HepG2 (cell line): Measurements from ENCODE around the gene TMEM187. TPM values are rescaled to one million over a fixed set of nuclear protein-coding genes. Genes with fewer than 3 reads are reported as not detected.

Source experiments
- ATF1 ChIP-seq: IDR thresholded peaks from 2 replicates; pipeline ENCODE4 v1.6.1; 2016; ENCODE audit warnings: mild to moderate bottlenecking, control low read depth
- DR1 ChIP-seq: sonication (generic); formaldehyde crosslinking; IDR thresholded peaks from 2 replicates; pipeline ENCODE4 v1.8.0; 2021; ENCODE audit warnings: mild to moderate bottlenecking, missing genetic modification reagents, inconsistent platforms
- ESRRA ChIP-seq: sonication (generic); formaldehyde crosslinking; IDR thresholded peaks from 2 replicates; pipeline ENCODE4 v1.5.1; 2020; ENCODE audit warnings: mild to moderate bottlenecking, low read depth, missing genetic modification reagents
- FOXP1 ChIP-seq, 2 experiments: fragments of 450-650 bp in 1 of 2; IDR thresholded peaks; 2 replicates each; pipeline ENCODE4 v1.6.1; 2017 to 2018; ENCODE audit warnings: antibody characterized with exemption in 1 of 2
- LCORL ChIP-seq, 2 experiments: fragments of 450-650 bp in 1 of 2; sonication (generic) in 1 of 2; formaldehyde crosslinking in 1 of 2; IDR thresholded peaks; 2 replicates each; pipeline versions ENCODE4 v1.5.0 to v1.6.1; 2017 to 2020; ENCODE audit warnings: antibody characterized with exemption in 1 of 2, missing genetic modification reagents in 1 of 2
- PPARG ChIP-seq: conservative IDR thresholded peaks from 2 replicates; pipeline ENCODE4 v1.6.1; 2016; ENCODE audit warnings: missing biosample characterization, missing genetic modification reagents
- SMC3 ChIP-seq: IDR thresholded peaks from 2 replicates; pipeline ENCODE4 v1.6.1; 2011; ENCODE audit warnings: low read length, improper control_type of control experiment
- TBP ChIP-seq: sonication (generic); formaldehyde crosslinking; IDR thresholded peaks from 2 replicates; pipeline ENCODE4 v1.5.0; 2020; ENCODE audit warnings: missing genetic modification reagents
- ZBTB7A ChIP-seq: sonication (generic); formaldehyde crosslinking; IDR thresholded peaks from 2 replicates; pipeline ENCODE4 v1.8.0; 2022; ENCODE audit warnings: mild to moderate bottlenecking, missing genetic modification reagents
- ZBTB7B ChIP-seq: sonication (generic); formaldehyde crosslinking; IDR thresholded peaks from 2 replicates; pipeline ENCODE4 v1.4.0; 2020; ENCODE audit warnings: missing genetic modification reagents
- ZFX ChIP-seq: sonication (generic); formaldehyde crosslinking; IDR thresholded peaks from 2 replicates; pipeline ENCODE4 v1.4.0; 2020; ENCODE audit warnings: mild to moderate bottlenecking, low read depth, missing genetic modification reagents, moderate library complexity
- ZNF3 ChIP-seq: IDR thresholded peaks from 2 replicates; pipeline ENCODE4 v1.7.0; 2017; ENCODE audit warnings: inconsistent platforms
- polyA plus RNA-seq, 8 experiments: library from polyadenylated mRNA; depleted of rRNA in 3 of 8; stranded (reverse) in 7 of 8; unstranded in 1 of 8; fragments of >200 nt; fragmentation: Illumina TruSeq in 4 of 8; extraction: Trizol in 4 of 8; gene quantifications; 2 replicates each; pipeline versions ENCODE4 v1.2.1 to v1.2.3, GENCODE V29; 2011 to 2016; ENCODE audit warnings: low read depth in 4 of 8, missing spikeins in 1 of 8, mixed read lengths in 1 of 8; ENCODE audit not compliant: insufficient read depth in 1 of 8
- total RNA-seq, 5 experiments: library from RNA; depleted of rRNA; stranded (reverse); fragments of >200 nt; fragmentation: Illumina TruSeq; extraction: Trizol; gene quantifications; 2 replicates each; pipeline ENCODE4 v1.2.3, GENCODE V29; 2016; ENCODE audit warnings: low read depth in 1 of 5
- TF ChIP-seq, protein P1 (sequence below): sonication (generic); formaldehyde crosslinking; IDR thresholded peaks from 2 replicates; pipeline ENCODE4 v1.8.0; 2022; ENCODE audit warnings: missing genetic modification reagents, mild to moderate bottlenecking, inconsistent platforms, borderline replicate concordance
- TF ChIP-seq, protein P2 (sequence below): sonication (generic); formaldehyde crosslinking; IDR thresholded peaks from 2 replicates; pipeline ENCODE4 v1.4.0; 2020; ENCODE audit warnings: mild to moderate bottlenecking, missing genetic modification reagents, borderline replicate concordance
- TF ChIP-seq, protein P3 (sequence below), 2 experiments: fragments of 450-650 bp in 1 of 2; sonication (generic) in 1 of 2; formaldehyde crosslinking; IDR thresholded peaks; 2 replicates each; pipeline versions ENCODE4 v1.5.0 to v1.8.0; 2020 to 2022; ENCODE audit warnings: mild to moderate bottlenecking in 1 of 2, missing genetic modification reagents in 1 of 2
- TF ChIP-seq, protein P4 (sequence below): sonication (generic); formaldehyde crosslinking; IDR thresholded peaks from 2 replicates; pipeline ENCODE4 v1.4.0; 2020; ENCODE audit warnings: mild to moderate bottlenecking, missing genetic modification reagents
- TF ChIP-seq, protein P5 (sequence below): sonication (generic); formaldehyde crosslinking; conservative IDR thresholded peaks from 2 replicates; pipeline ENCODE4 v1.4.0; 2020; ENCODE audit warnings: mild to moderate bottlenecking, missing genetic modification reagents, moderate library complexity
- TF ChIP-seq, protein P6 (sequence below): sonication (generic); formaldehyde crosslinking; conservative IDR thresholded peaks from 2 replicates; pipeline ENCODE4 v1.8.0; 2022; ENCODE audit warnings: missing genetic modification reagents

The TMEM187 gene
- total and polyA plus RNA-seq, 2 of the 13 experiments (the other 11 are each of a cell fraction or from before 2014, with no cell fraction given), result 2.2 to 6.2 TPM

DNA sequence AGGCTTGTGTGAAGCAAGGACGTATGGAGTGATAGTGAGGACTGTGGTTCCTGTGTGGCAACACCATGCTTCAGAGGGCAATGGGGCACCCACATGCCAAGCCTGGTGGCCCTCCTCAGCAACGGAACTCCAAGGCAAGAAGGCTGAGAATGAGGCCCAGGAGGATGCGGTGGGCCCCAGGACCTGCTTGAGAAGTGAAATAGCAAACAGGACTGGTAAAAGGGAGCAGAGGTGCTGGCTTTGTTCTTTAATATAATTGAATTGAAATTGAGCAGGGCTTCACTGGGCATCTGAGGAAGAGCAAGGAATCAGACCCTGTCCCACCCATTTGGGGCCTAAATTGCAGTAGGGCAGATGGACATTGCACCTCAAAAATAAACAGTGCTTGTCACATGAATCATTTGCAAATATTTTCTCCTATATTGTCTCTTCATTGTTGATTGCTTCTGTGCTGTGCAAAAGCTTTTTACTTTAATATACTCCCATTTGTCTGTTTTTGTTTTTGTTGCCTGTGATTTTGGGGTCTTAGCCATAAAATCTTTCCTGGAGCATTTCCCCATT, 2.3 kb downstream of the TMEM187 start (continued):
- TF ChIP-seq LCORL (IDR thresholded peaks at IDR 0.05), result no peak
- TF ChIP-seq LCORL (CRISPR knock-in tag; IDR thresholded peaks at IDR 0.05), result peak; percentile 68
- TF ChIP-seq TBP (CRISPR knock-in tag), result no peak
- TF ChIP-seq ESRRA (CRISPR knock-in tag), result no peak
- no peak for TF ChIP-seq PPARG (CRISPR knock-in tag)
- TF ChIP-seq ZBTB7A (CRISPR knock-in tag), result no peak
- TF ChIP-seq, protein P1, sequence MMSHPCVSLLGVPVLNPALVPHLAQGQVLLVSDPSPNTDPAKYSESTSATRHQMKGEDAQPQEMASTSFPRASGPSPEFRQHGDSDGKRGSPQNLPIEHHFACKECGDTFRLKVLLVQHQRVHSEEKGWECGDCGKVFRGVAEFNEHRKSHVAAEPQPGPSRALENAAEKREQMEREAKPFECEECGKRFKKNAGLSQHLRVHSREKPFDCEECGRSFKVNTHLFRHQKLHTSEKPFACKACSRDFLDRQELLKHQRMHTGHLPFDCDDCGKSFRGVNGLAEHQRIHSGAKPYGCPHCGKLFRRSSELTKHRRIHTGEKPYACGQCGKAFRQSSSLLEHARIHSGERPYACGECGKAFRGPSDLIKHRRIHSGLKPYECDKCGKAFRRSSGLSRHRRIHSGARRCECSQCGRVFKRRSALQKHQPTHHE, result no peak
- TF ChIP-seq, protein P2, sequence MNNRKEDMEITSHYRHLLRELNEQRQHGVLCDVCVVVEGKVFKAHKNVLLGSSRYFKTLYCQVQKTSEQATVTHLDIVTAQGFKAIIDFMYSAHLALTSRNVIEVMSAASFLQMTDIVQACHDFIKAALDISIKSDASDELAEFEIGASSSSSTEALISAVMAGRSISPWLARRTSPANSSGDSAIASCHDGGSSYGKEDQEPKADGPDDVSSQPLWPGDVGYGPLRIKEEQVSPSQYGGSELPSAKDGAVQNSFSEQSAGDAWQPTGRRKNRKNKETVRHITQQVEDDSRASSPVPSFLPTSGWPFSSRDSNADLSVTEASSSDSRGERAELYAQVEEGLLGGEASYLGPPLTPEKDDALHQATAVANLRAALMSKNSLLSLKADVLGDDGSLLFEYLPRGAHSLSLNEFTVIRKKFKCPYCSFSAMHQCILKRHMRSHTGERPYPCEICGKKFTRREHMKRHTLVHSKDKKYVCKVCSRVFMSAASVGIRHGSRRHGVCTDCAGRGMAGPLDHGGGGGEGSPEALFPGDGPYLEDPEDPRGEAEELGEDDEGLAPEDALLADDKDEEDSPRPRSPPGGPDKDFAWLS (CRISPR knock-in tag), result no peak
- TF ChIP-seq, protein P3, sequence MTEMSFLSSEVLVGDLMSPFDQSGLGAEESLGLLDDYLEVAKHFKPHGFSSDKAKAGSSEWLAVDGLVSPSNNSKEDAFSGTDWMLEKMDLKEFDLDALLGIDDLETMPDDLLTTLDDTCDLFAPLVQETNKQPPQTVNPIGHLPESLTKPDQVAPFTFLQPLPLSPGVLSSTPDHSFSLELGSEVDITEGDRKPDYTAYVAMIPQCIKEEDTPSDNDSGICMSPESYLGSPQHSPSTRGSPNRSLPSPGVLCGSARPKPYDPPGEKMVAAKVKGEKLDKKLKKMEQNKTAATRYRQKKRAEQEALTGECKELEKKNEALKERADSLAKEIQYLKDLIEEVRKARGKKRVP (CRISPR knock-in tag; IDR thresholded peaks at IDR 0.05), result no peak
- TF ChIP-seq, protein P4, sequence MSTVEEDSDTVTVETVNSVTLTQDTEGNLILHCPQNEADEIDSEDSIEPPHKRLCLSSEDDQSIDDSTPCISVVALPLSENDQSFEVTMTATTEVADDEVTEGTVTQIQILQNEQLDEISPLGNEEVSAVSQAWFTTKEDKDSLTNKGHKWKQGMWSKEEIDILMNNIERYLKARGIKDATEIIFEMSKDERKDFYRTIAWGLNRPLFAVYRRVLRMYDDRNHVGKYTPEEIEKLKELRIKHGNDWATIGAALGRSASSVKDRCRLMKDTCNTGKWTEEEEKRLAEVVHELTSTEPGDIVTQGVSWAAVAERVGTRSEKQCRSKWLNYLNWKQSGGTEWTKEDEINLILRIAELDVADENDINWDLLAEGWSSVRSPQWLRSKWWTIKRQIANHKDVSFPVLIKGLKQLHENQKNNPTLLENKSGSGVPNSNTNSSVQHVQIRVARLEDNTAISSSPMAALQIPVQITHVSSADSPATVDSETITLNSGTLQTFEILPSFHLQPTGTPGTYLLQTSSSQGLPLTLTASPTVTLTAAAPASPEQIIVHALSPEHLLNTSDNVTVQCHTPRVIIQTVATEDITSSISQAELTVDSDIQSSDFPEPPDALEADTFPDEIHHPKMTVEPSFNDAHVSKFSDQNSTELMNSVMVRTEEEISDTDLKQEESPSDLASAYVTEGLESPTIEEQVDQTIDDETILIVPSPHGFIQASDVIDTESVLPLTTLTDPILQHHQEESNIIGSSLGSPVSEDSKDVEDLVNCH (CRISPR knock-in tag), result no peak
- TF ChIP-seq, protein P5, sequence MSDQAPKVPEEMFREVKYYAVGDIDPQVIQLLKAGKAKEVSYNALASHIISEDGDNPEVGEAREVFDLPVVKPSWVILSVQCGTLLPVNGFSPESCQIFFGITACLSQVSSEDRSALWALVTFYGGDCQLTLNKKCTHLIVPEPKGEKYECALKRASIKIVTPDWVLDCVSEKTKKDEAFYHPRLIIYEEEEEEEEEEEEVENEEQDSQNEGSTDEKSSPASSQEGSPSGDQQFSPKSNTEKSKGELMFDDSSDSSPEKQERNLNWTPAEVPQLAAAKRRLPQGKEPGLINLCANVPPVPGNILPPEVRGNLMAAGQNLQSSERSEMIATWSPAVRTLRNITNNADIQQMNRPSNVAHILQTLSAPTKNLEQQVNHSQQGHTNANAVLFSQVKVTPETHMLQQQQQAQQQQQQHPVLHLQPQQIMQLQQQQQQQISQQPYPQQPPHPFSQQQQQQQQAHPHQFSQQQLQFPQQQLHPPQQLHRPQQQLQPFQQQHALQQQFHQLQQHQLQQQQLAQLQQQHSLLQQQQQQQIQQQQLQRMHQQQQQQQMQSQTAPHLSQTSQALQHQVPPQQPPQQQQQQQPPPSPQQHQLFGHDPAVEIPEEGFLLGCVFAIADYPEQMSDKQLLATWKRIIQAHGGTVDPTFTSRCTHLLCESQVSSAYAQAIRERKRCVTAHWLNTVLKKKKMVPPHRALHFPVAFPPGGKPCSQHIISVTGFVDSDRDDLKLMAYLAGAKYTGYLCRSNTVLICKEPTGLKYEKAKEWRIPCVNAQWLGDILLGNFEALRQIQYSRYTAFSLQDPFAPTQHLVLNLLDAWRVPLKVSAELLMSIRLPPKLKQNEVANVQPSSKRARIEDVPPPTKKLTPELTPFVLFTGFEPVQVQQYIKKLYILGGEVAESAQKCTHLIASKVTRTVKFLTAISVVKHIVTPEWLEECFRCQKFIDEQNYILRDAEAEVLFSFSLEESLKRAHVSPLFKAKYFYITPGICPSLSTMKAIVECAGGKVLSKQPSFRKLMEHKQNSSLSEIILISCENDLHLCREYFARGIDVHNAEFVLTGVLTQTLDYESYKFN (CRISPR knock-in tag), result peak; percentile 68
- TF ChIP-seq FOXP1 (IDR thresholded peaks at IDR 0.05), result no peak
- TF ChIP-seq FOXP1 (CRISPR knock-in tag; IDR thresholded peaks at IDR 0.05), result peak; percentile 38; the same call in 1 of the 2 replicates
- no peak for TF ChIP-seq ZNF3 (CRISPR knock-in tag)
- TF ChIP-seq, protein P6, sequence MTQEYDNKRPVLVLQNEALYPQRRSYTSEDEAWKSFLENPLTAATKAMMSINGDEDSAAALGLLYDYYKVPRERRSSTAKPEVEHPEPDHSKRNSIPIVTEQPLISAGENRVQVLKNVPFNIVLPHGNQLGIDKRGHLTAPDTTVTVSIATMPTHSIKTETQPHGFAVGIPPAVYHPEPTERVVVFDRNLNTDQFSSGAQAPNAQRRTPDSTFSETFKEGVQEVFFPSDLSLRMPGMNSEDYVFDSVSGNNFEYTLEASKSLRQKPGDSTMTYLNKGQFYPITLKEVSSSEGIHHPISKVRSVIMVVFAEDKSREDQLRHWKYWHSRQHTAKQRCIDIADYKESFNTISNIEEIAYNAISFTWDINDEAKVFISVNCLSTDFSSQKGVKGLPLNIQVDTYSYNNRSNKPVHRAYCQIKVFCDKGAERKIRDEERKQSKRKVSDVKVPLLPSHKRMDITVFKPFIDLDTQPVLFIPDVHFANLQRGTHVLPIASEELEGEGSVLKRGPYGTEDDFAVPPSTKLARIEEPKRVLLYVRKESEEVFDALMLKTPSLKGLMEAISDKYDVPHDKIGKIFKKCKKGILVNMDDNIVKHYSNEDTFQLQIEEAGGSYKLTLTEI (CRISPR knock-in tag), result no peak
- TF ChIP-seq DR1, result no peak
- TF ChIP-seq ZFX (CRISPR knock-in tag), result no peak
- no peak for TF ChIP-seq SMC3
- no peak for TF ChIP-seq ZBTB7B
- TF ChIP-seq ATF1 (CRISPR knock-in tag), result no peak
